ENCODE data around the gene EFCAB9.

DNA sequence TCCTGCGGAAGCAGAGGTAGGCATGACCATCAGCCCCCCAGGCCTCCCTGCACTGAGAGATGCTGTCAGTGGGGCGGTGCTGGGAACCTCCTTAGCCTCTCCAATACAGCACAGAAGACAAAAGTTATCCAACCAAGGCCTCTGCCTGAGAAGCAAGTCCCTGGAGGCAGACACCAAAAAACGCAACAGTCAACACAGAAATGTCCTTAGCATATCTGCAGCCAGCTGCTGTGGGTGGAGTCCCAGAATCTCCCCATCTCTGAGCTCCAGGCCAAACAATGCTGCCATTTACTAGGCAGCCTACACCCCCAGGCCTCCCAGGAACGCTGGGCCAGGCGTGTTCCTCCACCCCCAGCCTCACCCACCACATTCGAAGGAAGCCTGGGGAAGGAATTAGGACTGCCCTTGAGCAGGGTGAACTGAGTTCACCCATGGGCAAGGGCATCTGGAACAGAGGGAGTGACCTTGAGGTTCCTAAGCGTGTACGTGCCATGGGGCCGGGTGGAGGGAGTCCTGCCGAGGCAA, 49.6 kb upstream of the EFCAB9 start:
- TF ChIP-seq, protein P1, sequence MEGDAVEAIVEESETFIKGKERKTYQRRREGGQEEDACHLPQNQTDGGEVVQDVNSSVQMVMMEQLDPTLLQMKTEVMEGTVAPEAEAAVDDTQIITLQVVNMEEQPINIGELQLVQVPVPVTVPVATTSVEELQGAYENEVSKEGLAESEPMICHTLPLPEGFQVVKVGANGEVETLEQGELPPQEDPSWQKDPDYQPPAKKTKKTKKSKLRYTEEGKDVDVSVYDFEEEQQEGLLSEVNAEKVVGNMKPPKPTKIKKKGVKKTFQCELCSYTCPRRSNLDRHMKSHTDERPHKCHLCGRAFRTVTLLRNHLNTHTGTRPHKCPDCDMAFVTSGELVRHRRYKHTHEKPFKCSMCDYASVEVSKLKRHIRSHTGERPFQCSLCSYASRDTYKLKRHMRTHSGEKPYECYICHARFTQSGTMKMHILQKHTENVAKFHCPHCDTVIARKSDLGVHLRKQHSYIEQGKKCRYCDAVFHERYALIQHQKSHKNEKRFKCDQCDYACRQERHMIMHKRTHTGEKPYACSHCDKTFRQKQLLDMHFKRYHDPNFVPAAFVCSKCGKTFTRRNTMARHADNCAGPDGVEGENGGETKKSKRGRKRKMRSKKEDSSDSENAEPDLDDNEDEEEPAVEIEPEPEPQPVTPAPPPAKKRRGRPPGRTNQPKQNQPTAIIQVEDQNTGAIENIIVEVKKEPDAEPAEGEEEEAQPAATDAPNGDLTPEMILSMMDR (IDR thresholded peaks at IDR 0.05 in 2 of 3, conservative IDR thresholded peaks at IDR 0.05 in 1 of 3; ENCODE audit: borderline replicate concordance in 1 of 3, insufficient read depth in 1 of 3, low read depth in 2 of 3, low read length in 2 of 3) = no peak
- TF ChIP-seq POLR2A (IDR thresholded peaks at IDR 0.05; ENCODE audit: borderline replicate concordance, extremely low read depth, insufficient read depth, insufficient read length) (no peak), EZH2 (IDR thresholded peaks at IDR 0.05) (no peak), ELF1 (IDR thresholded peaks at IDR 0.05; ENCODE audit: borderline replicate concordance, low read depth) (no peak), SIN3A (IDR thresholded peaks at IDR 0.05; ENCODE audit: low read depth) (no peak), SP1 (IDR thresholded peaks at IDR 0.05; ENCODE audit: low read depth) (no peak), YY1 (IDR thresholded peaks at IDR 0.05; ENCODE audit: extremely low read depth, insufficient replicate concordance, low read depth, low read length) (no peak)
